GM12865 (cell line): ENCODE results near the gene NDUFAF5.

Experiments
- DNase-seq: peaks from one replicate; pipeline ENCODE4 v3.0.0; 2010; ENCODE audit warnings: low read depth
- H3K4me3 ChIP-seq: 2 replicates; pipeline ENCODE4 v1.5.1; 2011; ENCODE audit warnings: mild to moderate bottlenecking, low read depth, low read length, control low read depth
- CTCF ChIP-seq: IDR thresholded peaks from 2 replicates; pipeline ENCODE4 v1.5.1; 2011; ENCODE audit warnings: low read length, control low read depth, low read depth, inconsistent platforms; ENCODE audit not compliant: insufficient read depth; ENCODE audit errors: missing control alignments

NDUFAF5 gene

GRCh38 chr20:13791540-13792459 lies 7.0 kb downstream of the NDUFAF5 start:
- no peak overlapping the region for H3K4me3 ChIP-seq
- no peak for DNase-seq
- TF ChIP-seq CTCF: no peak

GRCh38 chr20:13793001-13793400 lies 8.2 kb downstream of the NDUFAF5 start:
- TF ChIP-seq CTCF: no peak
- DNase-seq: no peak
- H3K4me3 ChIP-seq: no peak overlapping the region

- H3K4me3 ChIP-seq: no peak overlapping the region
- TF ChIP-seq CTCF: no peak
- DNase-seq: no peak
These were observed 9.8 kb downstream of the NDUFAF5 start for GRCh38 chr20:13794667-13795066.

GRCh38 chr20:13799040-13799439 lies 14.2 kb downstream of the NDUFAF5 start:
- no peak for TF ChIP-seq CTCF
- no peak for DNase-seq
- H3K4me3 ChIP-seq: no peak overlapping the region

GRCh38 chr20:13799974-13800373 lies 15.1 kb downstream of the NDUFAF5 start:
- no peak for DNase-seq
- no peak overlapping the region for H3K4me3 ChIP-seq
- no peak for TF ChIP-seq CTCF

- H3K4me3 ChIP-seq: no peak overlapping the region
- no peak for TF ChIP-seq CTCF
- no peak for DNase-seq
These were observed 15.9 kb downstream of the NDUFAF5 start for GRCh38 chr20:13800728-13801134.
